Sigmoid colon (tissue), 7 donors: ENCODE data around the gene RAB7B. TPM values are rescaled to one million over a fixed set of nuclear protein-coding genes. Genes with fewer than 3 reads are reported as not detected.

ENCODE experiments used
- DNase-seq: peaks from one replicate; pipeline ENCODE4 v3.0.0-alpha.2; 2019
- H3K27ac ChIP-seq, 4 donors: fragments of 200-600 bp; sonication (generic); one replicate each; pipeline ENCODE4 v1.5.1; 2016 to 2019; ENCODE audit warnings: mild to moderate bottlenecking in 1 of 4
- H3K27me3 ChIP-seq, 3 donors: fragments of 200-600 bp; sonication (generic); one replicate each; pipeline ENCODE4 v1.5.1; 2019; ENCODE audit warnings: mild to moderate bottlenecking in 1 of 3
- H3K36me3 ChIP-seq, 4 donors: fragments of 200-600 bp; sonication (generic); one replicate each; pipeline ENCODE4 v1.5.1; 2016 to 2019
- H3K4me1 ChIP-seq, 4 donors: fragments of 200-600 bp; sonication (generic); one replicate each; pipeline ENCODE4 v1.5.1; 2017 to 2019
- H3K4me3 ChIP-seq, 4 donors: fragments of 200-600 bp; sonication (generic); one replicate each; pipeline ENCODE4 v1.5.1; 2017 to 2019; ENCODE audit warnings: mild to moderate bottlenecking in 2 of 4, moderate library complexity in 1 of 4
- H3K9me3 ChIP-seq, 4 donors: fragments of 200-600 bp in 3 of 4; sonication (generic) in 3 of 4; one replicate each; pipeline versions ENCODE4 v1.5.1 to v1.6.1; 2013 to 2019
- EP300 ChIP-seq, 4 donors: sonication (generic); formaldehyde crosslinking; IDR thresholded peaks; one replicate each; pipeline ENCODE4 v1.6.1; 2017; ENCODE audit warnings: antibody characterized with exemption in 4 of 4
- POLR2A ChIP-seq, 2 donors: fragments of 450-650 bp; IDR thresholded peaks; one replicate each; pipeline ENCODE4 v1.6.1; 2016; ENCODE audit warnings: antibody characterized with exemption in 2 of 2, mild to moderate bottlenecking in 2 of 2, moderate library complexity in 2 of 2
- POLR2AphosphoS5 ChIP-seq, 4 donors: sonication (generic); formaldehyde crosslinking; IDR thresholded peaks; one replicate each; pipeline ENCODE4 v1.6.1; 2017; ENCODE audit warnings: antibody characterized with exemption in 4 of 4
- WGBS, 2 donors: extraction: QIAGEN DNeasy Blood & Tissue Kit; methylation state at CpG; one replicate each; pipeline ENCODE4 v1.1.7; 2013; 5-methylcytosine and 5-hydroxymethylcytosine counted together
- intact Hi-C: fragments of 100-400 bp; cut with DNase I; formaldehyde crosslinking; loops from one replicate; pipeline ENCODE4 v1.15.1; 2023
- polyA plus RNA-seq, 3 donors: library from polyadenylated mRNA; stranded (reverse); fragments of 200-250 nt; gene quantifications; one replicate each; pipeline ENCODE4 v1.2.3, GENCODE V29; 2013
- total RNA-seq, 4 donors: library from RNA; depleted of rRNA; stranded (reverse); fragments of >200 nt; gene quantifications; one replicate each; pipeline ENCODE4 v1.1.0, GENCODE V29; 2016
- TF ChIP-seq, protein P1 (sequence below), 4 experiments: fragments of 450-650 bp in 3 of 4; fragments of 200-600 bp in 1 of 4; IDR thresholded peaks; one replicate each; pipeline ENCODE4 v1.5.1; 2016 to 2019; ENCODE audit warnings: antibody characterized with exemption in 4 of 4, mild to moderate bottlenecking in 3 of 4, moderate library complexity in 2 of 4
- donor health status: healthy with polysubstance abuse.
- donor health status: Bipolar disorder and iron deficiency.
- donor health status: healthy.

The RAB7B gene
- total and polyA plus RNA-seq, 7 donors = 0.27 to 5.3 (median 1.8) TPM

DNA sequence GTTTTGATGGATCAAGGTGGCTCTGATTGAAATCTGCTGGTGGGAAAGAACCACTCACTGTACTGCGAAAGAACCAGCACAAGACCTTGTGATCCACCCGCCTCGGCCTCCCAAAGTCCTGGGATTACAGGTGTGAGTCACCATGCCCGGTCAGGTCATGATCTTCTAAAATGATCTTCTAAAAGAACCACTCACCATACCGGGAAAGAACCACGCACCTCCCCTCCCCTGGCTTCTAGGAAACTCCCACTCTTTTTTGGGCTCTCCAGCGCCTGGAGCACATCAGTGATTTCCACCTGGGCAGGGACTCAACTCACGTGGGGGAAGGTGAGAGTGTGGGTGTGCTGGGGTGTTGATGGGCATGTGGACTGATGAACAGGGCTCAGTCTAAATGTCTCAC lies 7.9 kb upstream of the RAB7B start:
- Histone ChIP-seq H3K27ac (no peak overlapping the region), H3K4me3 (no peak overlapping the region), H3K9me3 (no peaks in the 10 kb centered on the region), H3K27me3 (no peaks in the 10 kb centered on the region), H3K4me1 (no peaks in the 10 kb centered on the region), H3K36me3 (no peaks in the 10 kb centered on the region)
- no peak for TF ChIP-seq POLR2AphosphoS5 (IDR thresholded peaks at IDR 0.05)
- no peak for TF ChIP-seq POLR2A (IDR thresholded peaks at IDR 0.05)
- TF ChIP-seq, protein P1, sequence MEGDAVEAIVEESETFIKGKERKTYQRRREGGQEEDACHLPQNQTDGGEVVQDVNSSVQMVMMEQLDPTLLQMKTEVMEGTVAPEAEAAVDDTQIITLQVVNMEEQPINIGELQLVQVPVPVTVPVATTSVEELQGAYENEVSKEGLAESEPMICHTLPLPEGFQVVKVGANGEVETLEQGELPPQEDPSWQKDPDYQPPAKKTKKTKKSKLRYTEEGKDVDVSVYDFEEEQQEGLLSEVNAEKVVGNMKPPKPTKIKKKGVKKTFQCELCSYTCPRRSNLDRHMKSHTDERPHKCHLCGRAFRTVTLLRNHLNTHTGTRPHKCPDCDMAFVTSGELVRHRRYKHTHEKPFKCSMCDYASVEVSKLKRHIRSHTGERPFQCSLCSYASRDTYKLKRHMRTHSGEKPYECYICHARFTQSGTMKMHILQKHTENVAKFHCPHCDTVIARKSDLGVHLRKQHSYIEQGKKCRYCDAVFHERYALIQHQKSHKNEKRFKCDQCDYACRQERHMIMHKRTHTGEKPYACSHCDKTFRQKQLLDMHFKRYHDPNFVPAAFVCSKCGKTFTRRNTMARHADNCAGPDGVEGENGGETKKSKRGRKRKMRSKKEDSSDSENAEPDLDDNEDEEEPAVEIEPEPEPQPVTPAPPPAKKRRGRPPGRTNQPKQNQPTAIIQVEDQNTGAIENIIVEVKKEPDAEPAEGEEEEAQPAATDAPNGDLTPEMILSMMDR (IDR thresholded peaks at IDR 0.05) = no peak
- TF ChIP-seq EP300 (IDR thresholded peaks at IDR 0.05) = no peak
- WGBS, 2 donors = 92 to 93% methylated on average over 8 of the region's 8 CpGs
- intact Hi-C loops = no loop called here
- no peak for DNase-seq

DNA sequence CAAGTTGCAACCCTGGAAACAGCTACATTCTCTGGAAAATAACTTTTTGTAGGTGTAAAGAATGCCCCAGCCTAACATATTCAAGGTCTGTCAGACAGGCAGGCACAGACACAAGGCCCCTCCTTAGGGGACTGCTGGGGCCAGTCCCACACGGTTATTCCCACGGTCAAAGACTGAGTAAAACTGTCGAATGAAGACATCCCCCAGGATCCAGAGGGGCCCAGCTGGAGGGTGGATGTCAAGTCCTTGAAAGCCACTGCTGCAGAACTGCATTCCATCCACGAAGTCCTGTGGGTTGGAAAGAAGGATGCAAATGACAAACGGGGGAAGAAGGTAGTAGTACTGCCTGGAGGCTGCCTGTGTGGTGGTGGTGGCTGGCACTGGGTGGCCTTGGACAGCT lies 6.9 kb upstream of the RAB7B start:
- intact Hi-C loops = no loop called here
- Histone ChIP-seq H3K9me3 (no peaks in the 10 kb centered on the region), H3K36me3 (no peaks in the 10 kb centered on the region), H3K27ac (no peak overlapping the region), H3K27me3 (no peaks in the 10 kb centered on the region), H3K4me3 (no peak overlapping the region), H3K4me1 (no peaks in the 10 kb centered on the region)
- TF ChIP-seq EP300 (IDR thresholded peaks at IDR 0.05) = no peak
- TF ChIP-seq POLR2A (IDR thresholded peaks at IDR 0.05) = no peak
- DNase-seq = no peak
- 81 to 82% methylated on average over 5 of the region's 5 CpGs for WGBS, 2 donors

DNA sequence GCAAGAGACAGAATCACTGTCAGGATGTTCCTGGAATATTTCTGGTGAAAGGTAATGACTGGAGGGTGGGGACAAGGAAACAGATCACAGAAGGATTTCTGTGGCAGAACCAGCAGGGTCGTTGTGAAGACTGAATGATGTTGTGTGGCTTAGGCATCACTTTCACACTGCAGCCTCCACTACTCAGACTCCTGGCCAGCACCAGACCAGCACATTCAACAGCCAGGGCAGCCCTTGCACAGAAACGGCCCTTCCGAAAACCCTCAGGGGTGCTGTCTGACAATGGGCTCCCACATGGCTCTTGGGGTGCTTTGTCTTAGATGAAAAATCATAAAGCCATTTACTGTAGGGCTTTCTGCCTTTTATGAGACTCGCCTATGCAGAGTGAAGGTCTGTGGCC lies 3.8 kb upstream of the RAB7B start:
- TF ChIP-seq POLR2A (IDR thresholded peaks at IDR 0.05) (no peak), POLR2AphosphoS5 (IDR thresholded peaks at IDR 0.05) (no peak), EP300 (IDR thresholded peaks at IDR 0.05) (no peak)
- TF ChIP-seq, protein P1 (IDR thresholded peaks at IDR 0.05) = no peak
- WGBS, 2 donors = 65 to 82% methylated on average over 4 of the region's 4 CpGs
- Histone ChIP-seq H3K4me3 (no peak overlapping the region), H3K27me3 (no peaks in the 10 kb centered on the region), H3K36me3 (no peaks in the 10 kb centered on the region), H3K9me3 (no peaks in the 10 kb centered on the region), H3K4me1 (peaks cover 0 to 21% (median 19%) of the 10 kb centered on the region in 4 donors), H3K27ac (no peak overlapping the region)
- intact Hi-C loops = no loop called here
- no peak for DNase-seq

DNA sequence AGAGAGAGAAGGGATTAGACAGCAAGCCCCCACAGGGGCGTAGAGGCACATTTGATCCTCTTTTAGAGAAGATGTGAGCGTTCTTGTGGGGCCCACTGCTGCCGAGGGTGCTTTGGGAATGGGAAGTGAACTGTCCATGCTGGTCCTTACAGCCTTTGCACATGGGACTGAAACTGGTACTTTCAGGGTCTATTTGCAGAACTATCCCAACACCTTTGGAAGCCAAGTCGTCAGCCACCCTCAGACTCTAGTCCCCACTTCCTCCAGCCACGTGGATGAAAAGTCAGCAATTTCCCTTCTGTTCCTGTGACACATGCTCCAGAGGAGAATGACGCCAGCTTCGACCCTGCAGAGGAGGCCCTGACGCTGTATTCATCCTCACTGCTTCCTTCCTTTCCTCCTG lies 2.6 kb upstream of the RAB7B start:
- intact Hi-C loops = no loop called here
- Histone ChIP-seq H3K4me3 (no peak overlapping the region), H3K4me1 (peaks cover 0 to 33% (median 29%) of the 10 kb centered on the region in 4 donors), H3K9me3 (no peaks in the 10 kb centered on the region), H3K36me3 (no peaks in the 10 kb centered on the region), H3K27me3 (no peaks in the 10 kb centered on the region), H3K27ac (no peak overlapping the region)
- 65 to 82% methylated on average over 8 of the region's 8 CpGs for WGBS, 2 donors
- no peak for DNase-seq
- no peak for TF ChIP-seq POLR2A (IDR thresholded peaks at IDR 0.05)
- no peak for TF ChIP-seq POLR2AphosphoS5 (IDR thresholded peaks at IDR 0.05)
- TF ChIP-seq EP300 (IDR thresholded peaks at IDR 0.05) = no peak
- TF ChIP-seq, protein P1 (IDR thresholded peaks at IDR 0.05) = no peak

DNA sequence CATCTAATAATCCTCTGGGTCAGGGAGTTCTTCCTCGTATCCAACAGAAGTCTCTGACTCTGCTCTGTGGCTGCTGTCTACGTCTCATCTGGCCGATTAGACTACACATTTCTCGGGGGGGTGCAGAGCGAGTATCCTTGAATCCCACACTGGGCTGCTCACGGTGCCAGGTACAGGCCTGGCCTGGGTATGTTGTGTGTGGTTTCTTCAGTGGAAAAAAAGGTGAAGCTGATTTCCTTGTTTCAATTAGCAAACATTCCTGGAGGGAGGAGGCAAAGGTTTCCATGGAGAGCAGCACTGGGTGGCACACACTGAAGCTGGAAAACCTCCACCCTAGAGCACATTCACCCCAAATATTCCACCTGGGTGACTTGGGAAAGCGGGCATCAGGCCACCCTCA lies 2.0 kb upstream of the RAB7B start:
- Histone ChIP-seq H3K9me3 (no peaks in the 10 kb centered on the region), H3K27me3 (no peaks in the 10 kb centered on the region), H3K36me3 (no peaks in the 10 kb centered on the region), H3K4me3 (no peak overlapping the region), H3K4me1 (peaks cover 0 to 33% (median 32%) of the 10 kb centered on the region in 4 donors), H3K27ac (no peak overlapping the region)
- intact Hi-C loops = no loop called here
- TF ChIP-seq, protein P1 (IDR thresholded peaks at IDR 0.05) = no peak
- TF ChIP-seq POLR2AphosphoS5 (IDR thresholded peaks at IDR 0.05) (no peak), POLR2A (IDR thresholded peaks at IDR 0.05) (no peak)
- no peak for DNase-seq
- 76 to 89% methylated on average over 7 of the region's 7 CpGs for WGBS, 2 donors
